Kidney (tissue), 14 donors: Measurements from ENCODE around the gene VTI1B. TPM values are rescaled to one million over a fixed set of nuclear protein-coding genes. Genes with fewer than 3 reads are reported as not detected.

Experiments used
- DNase-seq, 5 donors: peaks; one replicate each; pipeline ENCODE4 v3.0.0-alpha.2; 2013 to 2020
- FAIRE-seq: peaks from 2 replicates; lab custom pipeline; 2012; peaks lifted over from hg19 to GRCh38; lab: Jason Lieb, UNC
- H3K27ac ChIP-seq, 2 donors: one replicate each; pipeline ENCODE4 v1.7.0; 2013; ENCODE audit warnings: low read depth in 2 of 2, low read length in 2 of 2, inconsistent platforms in 1 of 2
- H3K27me3 ChIP-seq: one replicate; pipeline ENCODE4 v1.7.1; 2013; ENCODE audit warnings: low read length, inconsistent platforms; ENCODE audit not compliant: control insufficient read depth, insufficient read depth
- H3K36me3 ChIP-seq, 3 donors: one replicate each; pipeline versions ENCODE4 v1.7.0 to v1.7.1; 2013; ENCODE audit warnings: low read length in 3 of 3, control low read depth in 1 of 3, inconsistent platforms in 1 of 3; ENCODE audit not compliant: insufficient read depth in 3 of 3, control insufficient read depth in 2 of 3
- H3K4me1 ChIP-seq, 3 donors: one replicate each; pipeline versions ENCODE4 v1.7.0 to v1.7.1; 2013; ENCODE audit warnings: low read length in 3 of 3, inconsistent platforms in 1 of 3, low read depth in 1 of 3; ENCODE audit not compliant: control insufficient read depth in 2 of 3, insufficient read depth in 2 of 3
- H3K4me3 ChIP-seq, 3 donors: one replicate each; pipeline versions ENCODE4 v1.7.0 to v1.8.1; 2013; ENCODE audit warnings: low read length in 3 of 3, control low read depth in 1 of 3, inconsistent platforms in 1 of 3
- H3K9ac ChIP-seq, 3 donors: one replicate each; pipeline versions ENCODE4 v1.7.0 to v1.7.1; 2013; ENCODE audit warnings: low read length in 3 of 3, control low read depth in 1 of 3, inconsistent platforms in 1 of 3
- H3K9me3 ChIP-seq, 3 donors: one replicate each; pipeline versions ENCODE4 v1.7.0 to v1.7.1; 2013; ENCODE audit warnings: low read length in 3 of 3, control low read depth in 1 of 3, inconsistent platforms in 1 of 3; ENCODE audit not compliant: control insufficient read depth in 2 of 3, insufficient read depth in 1 of 3
- CTCF ChIP-seq: IDR thresholded peaks from 3 replicates; pipeline ENCODE4 v1.5.1; 2012; ENCODE audit warnings: mild to moderate bottlenecking, moderate library complexity, borderline replicate concordance; ENCODE audit not compliant: insufficient read depth; ENCODE audit errors: extremely low read depth
- intact Hi-C: fragments of 100-400 bp; cut with DNase I; formaldehyde crosslinking; loops from one replicate; pipeline ENCODE4 v1.11.1; 2022
- polyA plus RNA-seq: library from polyadenylated mRNA; stranded (reverse); fragments of 350-450 nt; fragmentation: Illumina TruSeq; extraction: RNeasy Lipid Tissue Mini Kit (QIAGEN cat#74804); gene quantifications from one replicate; pipeline ENCODE4 v1.2.3, GENCODE V29; 2014; ENCODE audit warnings: low read depth, low replicate concordance; ENCODE audit not compliant: insufficient read depth
- total RNA-seq: library from RNA; stranded (reverse); fragmentation: NEBNext Ultra II Directional; extraction: Animal tissue kit (Norgen Biotek cat#: 25700); gene quantifications from one replicate; pipeline ENCODE4 v1.2.1, GENCODE V29; 2021
- donor health status: control.
- donor health status: control.
- donor health status: control.
- donor health status: control.
- donor health status: control.
- donor health status: DM: yes; HTN: yes; CAD: no.
- donor health status: Normal renal cell carcinoma (clear cell type).

Gene VTI1B
- total and polyA plus RNA-seq, 2 donors from 2014 or later, result 110 to 211 TPM

DNA sequence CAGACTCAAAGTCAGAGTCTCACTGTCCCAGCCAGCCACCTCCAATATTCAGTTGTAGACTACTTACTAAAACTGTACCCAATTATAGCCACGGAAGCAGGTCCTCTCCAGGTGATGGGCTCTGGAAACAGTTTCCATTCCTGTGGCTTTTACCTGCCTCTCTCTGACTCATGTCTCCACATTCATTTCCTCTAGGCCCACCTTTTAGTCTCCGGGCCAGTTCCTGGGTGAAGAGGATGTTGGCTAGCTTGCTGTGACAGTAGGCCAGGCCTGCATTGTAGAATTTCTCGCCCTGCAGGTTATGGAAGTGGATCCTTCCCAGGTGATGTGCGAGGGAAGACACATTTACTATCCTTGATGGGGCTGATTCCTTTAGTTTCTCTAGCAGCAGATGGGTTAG is 15.6 kb upstream of the VTI1B start:
- Histone ChIP-seq H3K4me3 (no peak overlapping the region), H3K9ac (no peak overlapping the region), H3K36me3 (peaks cover 3 to 46% (median 31%) of the 10 kb centered on the region in 3 donors), H3K4me1 (peaks cover 0 to 3% (median 3%) of the 10 kb centered on the region in 3 donors), H3K9me3 (no peaks in the 10 kb centered on the region), H3K27me3 (no peaks in the 10 kb centered on the region), H3K27ac (no peak overlapping the region)
- DNase-seq, result no peak
- TF ChIP-seq CTCF, result no peak
- intact Hi-C loops, result no loop called here
- FAIRE-seq, result no peak

GRCh38 chr14:67683842-67684241 is 9.4 kb upstream of the VTI1B start:
- FAIRE-seq (peak; percentile 57), DNase-seq (peak in 2 of 5 donors; percentile 42 to 62)
- Histone ChIP-seq H3K9ac (peak overlapping the region in 1 of 3 donors; percentile 10), H3K4me1 (peaks cover 0 to 21% (median 2%) of the 10 kb centered on the region in 3 donors), H3K9me3 (no peaks in the 10 kb centered on the region), H3K36me3 (peaks cover 6 to 25% (median 9%) of the 10 kb centered on the region in 3 donors), H3K27ac (peak overlapping the region in 1 of 2 donors; percentile 63), H3K27me3 (no peaks in the 10 kb centered on the region), H3K4me3 (no peak overlapping the region)
- TF ChIP-seq CTCF, result no peak
- intact Hi-C loops, result no loop called here

DNA sequence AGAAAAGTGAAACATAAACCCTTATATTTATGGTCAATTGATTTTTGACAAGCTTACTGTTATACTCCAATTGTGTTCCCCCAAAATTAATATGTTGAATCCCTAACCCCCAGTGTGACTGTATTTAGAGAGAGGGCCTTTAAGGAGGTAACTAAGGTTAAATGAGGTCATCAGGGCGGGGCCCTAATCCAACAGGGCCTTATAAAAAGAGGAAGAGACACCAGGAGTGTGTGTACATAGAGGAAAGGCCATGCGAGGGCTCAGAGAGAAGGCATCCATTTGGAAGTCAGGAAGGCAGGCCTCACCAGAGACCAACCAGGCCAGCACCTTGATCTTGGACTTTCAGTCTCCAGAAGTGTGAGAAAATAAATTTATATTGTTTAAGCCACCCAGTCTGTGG is 6.5 kb upstream of the VTI1B start:
- H3K9ac ChIP-seq, result no peak overlapping the region
- intact Hi-C loops, result no loop called here
- no peaks in the 10 kb centered on the region for H3K9me3 ChIP-seq
- DNase-seq (no peak), FAIRE-seq (no peak)
- H3K4me3 ChIP-seq, result no peak overlapping the region
- peaks cover 0 to 26% (median 6%) of the 10 kb centered on the region in 3 donors for H3K4me1 ChIP-seq
- H3K36me3 ChIP-seq, result peaks cover 5 to 13% (median 6%) of the 10 kb centered on the region in 3 donors
- H3K27ac ChIP-seq, result no peak overlapping the region
- no peak for TF ChIP-seq CTCF
- H3K27me3 ChIP-seq, result no peaks in the 10 kb centered on the region

DNA sequence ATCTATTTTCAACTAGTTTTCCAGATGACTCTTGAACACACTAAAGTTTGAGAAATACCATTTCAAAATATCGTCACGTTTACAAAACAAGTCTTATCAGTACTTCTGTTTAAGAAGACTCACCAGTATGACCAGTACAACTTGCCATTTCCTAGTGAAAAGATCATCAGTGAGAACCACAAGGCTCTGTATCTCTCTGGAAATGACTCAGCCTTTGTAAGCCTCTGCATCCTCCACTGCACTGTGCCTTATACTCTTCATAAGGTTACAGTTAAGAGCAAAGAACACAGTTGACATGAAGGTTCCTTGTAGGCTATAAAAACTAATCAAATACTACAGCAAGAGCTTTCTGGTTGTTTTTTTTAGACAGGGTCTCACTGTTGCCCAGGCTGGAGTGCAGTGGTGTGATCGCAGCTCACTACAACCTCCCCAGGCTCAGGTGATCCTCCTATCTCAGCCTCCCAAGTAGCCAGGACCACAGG is 5.7 kb upstream of the VTI1B start:
- H3K27ac ChIP-seq, result no peak overlapping the region
- H3K4me1 ChIP-seq, result peaks cover 0 to 27% (median 6%) of the 10 kb centered on the region in 3 donors
- FAIRE-seq (no peak), DNase-seq (no peak)
- H3K9me3 ChIP-seq, result no peaks in the 10 kb centered on the region
- TF ChIP-seq CTCF, result no peak
- peaks cover 3 to 10% (median 6%) of the 10 kb centered on the region in 3 donors for H3K36me3 ChIP-seq
- intact Hi-C loops, result no loop called here
- H3K27me3 ChIP-seq, result no peaks in the 10 kb centered on the region
- H3K4me3 ChIP-seq, result no peak overlapping the region
- H3K9ac ChIP-seq, result no peak overlapping the region
